Effector memory CD4-positive, alpha-beta T cell (primary cell): ENCODE data around the gene CLDN22.
"Not testable (repeated sequence)": the region's sequence is repeated elsewhere in the genome, so short reads cannot be mapped to it uniquely, and the experiment has no call there.

Experiments
- DNase-seq, 3 donors: peaks; one replicate each; pipeline ENCODE4 v3.0.0-alpha.2; 2020
- H3K27ac ChIP-seq: 2 replicates; pipeline ENCODE4 v1.7.0; 2013; ENCODE audit warnings: mild to moderate bottlenecking, low read length, moderate library complexity; ENCODE audit not compliant: insufficient read depth, poor library complexity, severe bottlenecking
- H3K27me3 ChIP-seq: replicated peaks from 2 replicates; pipeline ENCODE4 v1.7.0; 2013; ENCODE audit warnings: mild to moderate bottlenecking, low read length; ENCODE audit not compliant: insufficient read depth, control insufficient read depth, poor library complexity, severe bottlenecking
- H3K36me3 ChIP-seq: 2 replicates; pipeline ENCODE4 v1.7.0; 2013; ENCODE audit warnings: mild to moderate bottlenecking, low read length, moderate library complexity; ENCODE audit not compliant: control insufficient read depth, insufficient read depth
- H3K4me1 ChIP-seq: 2 replicates; pipeline ENCODE4 v1.7.0; 2013; ENCODE audit warnings: low read length, mild to moderate bottlenecking; ENCODE audit not compliant: control insufficient read depth, insufficient read depth, poor library complexity, severe bottlenecking
- H3K4me3 ChIP-seq: 2 replicates; pipeline ENCODE4 v1.7.0; 2013; ENCODE audit warnings: low read length, low read depth, mild to moderate bottlenecking; ENCODE audit not compliant: insufficient read depth, poor library complexity, severe bottlenecking
- H3K9me3 ChIP-seq: 2 replicates; pipeline ENCODE4 v1.7.0; 2013; ENCODE audit warnings: mild to moderate bottlenecking, low read length, moderate library complexity; ENCODE audit not compliant: control insufficient read depth

The CLDN22 gene

GRCh38 chr4:183324056-183324455 lies 4.0 kb upstream of the CLDN22 start:
- H3K27ac ChIP-seq, H3K36me3 ChIP-seq, H3K27me3 ChIP-seq, DNase-seq, H3K4me3 ChIP-seq, H3K9me3 ChIP-seq, H3K4me1 ChIP-seq: not testable (repeated sequence)

GRCh38 chr4:183323295-183323694 lies 3.2 kb upstream of the CLDN22 start:
- H3K27me3 ChIP-seq = no peaks in the 10 kb centered on the region
- no peak for DNase-seq

GRCh38 chr4:183322326-183322725 lies 2.2 kb upstream of the CLDN22 start, which contains the start of gene CLDN24:
Gene CLDN24, minus strand, starts transcription at chr4:183322426. Its CDS starts 0 bp downstream, at chr4:183322426.
- Histone ChIP-seq H3K27me3 (no peaks in the 10 kb centered on the region), H3K27ac (no peak within 1 kb of the TSS), H3K4me1 (no peaks in the 10 kb centered on the region), H3K4me3 (no peak within 1 kb of the TSS), H3K36me3 (no peaks in the 10 kb centered on the region), H3K9me3 (no peaks in the 10 kb centered on the region)
- no peak for DNase-seq

More at GRCh38 chr4:183323295-183323694, 3.2 kb upstream of the CLDN22 start:
- H3K4me1 ChIP-seq = no peaks in the 10 kb centered on the region
- no peak overlapping the region for H3K4me3 ChIP-seq
- H3K9me3 ChIP-seq = no peaks in the 10 kb centered on the region
- no peak overlapping the region for H3K27ac ChIP-seq
- no peaks in the 10 kb centered on the region for H3K36me3 ChIP-seq

- Histone ChIP-seq H3K27ac (no peak overlapping the region), H3K4me3 (no peak overlapping the region)
These were observed 1.4 kb upstream of the CLDN22 start for GRCh38 chr4:183321516-183321915.

GRCh38 chr4:183321079-183321478 lies 1.0 kb upstream of the CLDN22 start:
- no peaks in the 10 kb centered on the region for H3K36me3 ChIP-seq
- H3K27me3 ChIP-seq = no peaks in the 10 kb centered on the region
- no peak overlapping the region for H3K4me3 ChIP-seq
- no peaks in the 10 kb centered on the region for H3K9me3 ChIP-seq
- no peak overlapping the region for H3K27ac ChIP-seq
- no peaks in the 10 kb centered on the region for H3K4me1 ChIP-seq
- DNase-seq = no peak

More at GRCh38 chr4:183321516-183321915, 1.4 kb upstream of the CLDN22 start:
- DNase-seq = no peak
- Histone ChIP-seq H3K27me3 (no peaks in the 10 kb centered on the region), H3K36me3 (no peaks in the 10 kb centered on the region), H3K9me3 (no peaks in the 10 kb centered on the region), H3K4me1 (no peaks in the 10 kb centered on the region)

- H3K27me3 ChIP-seq = no peaks in the 10 kb centered on the region
- no peak overlapping the region for H3K4me3 ChIP-seq
- no peak for DNase-seq
- no peaks in the 10 kb centered on the region for H3K36me3 ChIP-seq
- H3K27ac ChIP-seq = no peak overlapping the region
- no peaks in the 10 kb centered on the region for H3K4me1 ChIP-seq
- no peaks in the 10 kb centered on the region for H3K9me3 ChIP-seq
These were observed 1.4 kb downstream of the CLDN22 start for GRCh38 chr4:183318656-183319055.

GRCh38 chr4:183314806-183315205 lies 5.3 kb downstream of the CLDN22 start:
- Histone ChIP-seq H3K27me3 (no peaks in the 10 kb centered on the region), H3K4me3 (no peak overlapping the region), H3K27ac (no peak overlapping the region), H3K9me3 (no peaks in the 10 kb centered on the region), H3K4me1 (no peaks in the 10 kb centered on the region), H3K36me3 (no peaks in the 10 kb centered on the region)
- no peak for DNase-seq

DNA sequence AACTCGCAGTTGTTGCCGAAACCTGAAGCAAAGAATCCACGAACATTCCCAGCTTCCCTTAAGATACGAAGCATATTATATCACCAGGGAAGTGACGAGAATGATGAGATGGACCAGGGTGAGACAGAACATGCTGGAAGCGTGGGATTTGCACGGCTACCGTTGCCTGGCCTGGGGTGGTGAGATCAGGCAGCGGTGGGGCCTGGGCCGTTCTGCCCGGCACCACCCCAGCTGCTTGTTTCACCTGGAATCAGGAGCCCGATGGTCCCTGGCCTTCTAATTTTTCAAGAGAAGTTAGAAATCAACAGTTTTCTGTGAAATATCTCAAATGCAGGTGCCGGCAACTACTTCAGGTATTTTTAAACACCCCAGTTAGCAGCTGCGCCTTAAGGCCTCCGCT lies 5.7 kb downstream of the CLDN22 start:
- no peaks in the 10 kb centered on the region for H3K27me3 ChIP-seq
- H3K27ac ChIP-seq = no peak overlapping the region
- H3K9me3 ChIP-seq = no peaks in the 10 kb centered on the region
- no peak for DNase-seq
- no peaks in the 10 kb centered on the region for H3K36me3 ChIP-seq
- H3K4me3 ChIP-seq = no peak overlapping the region
- H3K4me1 ChIP-seq = no peaks in the 10 kb centered on the region

- no peak for DNase-seq
- Histone ChIP-seq H3K27me3 (no peaks in the 10 kb centered on the region), H3K4me1 (no peaks in the 10 kb centered on the region), H3K9me3 (no peaks in the 10 kb centered on the region), H3K27ac (no peak overlapping the region), H3K36me3 (no peaks in the 10 kb centered on the region), H3K4me3 (no peak overlapping the region)
These were observed 7.2 kb downstream of the CLDN22 start for GRCh38 chr4:183312841-183313240.

DNA sequence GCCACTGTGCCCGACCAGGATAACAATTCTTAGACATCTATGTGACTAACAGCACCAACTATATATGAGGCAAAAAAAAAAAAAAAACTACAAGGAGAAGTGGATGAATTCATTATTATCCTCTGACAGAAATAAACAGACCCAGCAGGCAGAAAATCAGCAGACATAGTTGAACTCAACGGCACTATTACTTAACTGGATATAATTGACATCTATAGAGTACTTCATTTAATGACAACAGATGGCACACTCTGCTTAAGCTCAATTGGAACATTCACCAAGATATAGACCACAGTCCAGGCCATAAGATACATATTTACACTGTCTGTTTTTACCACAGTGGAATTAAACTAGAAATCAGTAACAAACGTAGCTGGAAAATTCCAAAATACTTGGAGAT lies 13.3 kb downstream of the CLDN22 start:
- H3K27me3 ChIP-seq = no peaks in the 10 kb centered on the region
- no peak for DNase-seq
- no peaks in the 10 kb centered on the region for H3K4me1 ChIP-seq
- H3K27ac ChIP-seq = no peak overlapping the region
- no peaks in the 10 kb centered on the region for H3K36me3 ChIP-seq
- H3K9me3 ChIP-seq = no peaks in the 10 kb centered on the region
- H3K4me3 ChIP-seq = no peak overlapping the region

DNA sequence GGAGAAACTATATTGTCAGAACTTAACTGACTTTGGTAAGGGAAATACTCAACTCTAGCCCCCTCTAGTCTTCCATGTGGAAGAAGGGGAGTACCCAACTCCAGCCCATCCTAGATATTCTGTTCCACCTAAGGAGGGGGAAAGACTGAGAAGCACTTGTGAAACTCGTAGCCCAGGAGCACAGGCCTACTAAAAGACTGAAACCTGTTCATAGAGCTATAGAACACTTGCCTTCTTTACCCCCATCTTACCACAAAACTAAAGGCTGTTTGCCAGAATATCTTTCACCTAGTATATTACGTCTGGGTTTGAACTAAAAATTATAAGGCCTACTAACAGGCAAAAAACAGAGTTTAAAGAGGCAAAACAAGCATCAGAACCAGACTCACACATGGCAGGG lies 15.5 kb downstream of the CLDN22 start:
- no peak overlapping the region for H3K4me3 ChIP-seq
- no peaks in the 10 kb centered on the region for H3K27me3 ChIP-seq
- H3K9me3 ChIP-seq = no peaks in the 10 kb centered on the region
- no peak overlapping the region for H3K27ac ChIP-seq
- no peaks in the 10 kb centered on the region for H3K36me3 ChIP-seq
- DNase-seq = no peak
- no peaks in the 10 kb centered on the region for H3K4me1 ChIP-seq
